GM12875 (cell line): ENCODE results near the gene USP21.

ENCODE experiments used
- H3K4me3 ChIP-seq: one replicate; pipeline ENCODE4 v1.5.1; 2011; ENCODE audit warnings: low read depth, low read length, control low read depth
- TF ChIP-seq, protein P1 (sequence below): IDR thresholded peaks from 2 replicates; pipeline ENCODE4 v1.5.1; 2011; ENCODE audit warnings: low read depth, mild to moderate bottlenecking, control low read depth, inconsistent platforms, low read length, moderate library complexity, borderline replicate concordance; ENCODE audit not compliant: insufficient read depth

USP21 gene

DNA sequence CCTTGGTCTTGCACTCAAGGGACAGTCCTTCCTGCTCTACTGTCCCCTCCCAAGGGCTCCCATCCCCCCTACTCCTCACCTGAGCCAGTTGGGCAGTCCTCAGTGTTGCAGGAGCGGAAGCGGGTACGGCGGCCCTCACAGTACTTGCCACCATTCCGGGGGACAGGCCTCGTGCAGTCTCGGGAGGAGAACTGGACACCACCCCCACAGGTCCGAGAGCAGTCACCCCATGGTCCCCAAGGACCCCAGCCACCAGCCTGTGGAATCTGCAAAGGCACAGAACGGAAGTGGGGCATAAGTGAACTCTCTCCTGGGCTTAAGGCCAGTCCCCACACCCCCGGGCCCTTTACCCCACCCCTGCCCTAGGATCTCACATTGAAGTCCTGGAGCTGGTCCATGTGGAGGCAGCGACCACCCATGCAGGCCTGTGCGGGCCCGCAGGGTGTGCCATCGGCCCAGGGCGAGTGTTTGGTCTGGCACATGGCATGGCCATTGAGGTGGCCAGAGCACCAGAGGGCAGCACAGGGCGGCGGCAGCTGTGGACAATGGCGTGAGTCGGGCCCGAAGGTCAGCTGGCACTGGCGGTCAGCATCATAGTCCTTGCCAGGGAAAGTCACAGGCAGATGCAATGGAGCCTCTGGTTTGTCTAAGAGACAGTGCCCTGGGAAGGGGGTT lies 34.4 kb downstream of the USP21 start:
- H3K4me3 ChIP-seq: no peak overlapping the region
- TF ChIP-seq, protein P1, sequence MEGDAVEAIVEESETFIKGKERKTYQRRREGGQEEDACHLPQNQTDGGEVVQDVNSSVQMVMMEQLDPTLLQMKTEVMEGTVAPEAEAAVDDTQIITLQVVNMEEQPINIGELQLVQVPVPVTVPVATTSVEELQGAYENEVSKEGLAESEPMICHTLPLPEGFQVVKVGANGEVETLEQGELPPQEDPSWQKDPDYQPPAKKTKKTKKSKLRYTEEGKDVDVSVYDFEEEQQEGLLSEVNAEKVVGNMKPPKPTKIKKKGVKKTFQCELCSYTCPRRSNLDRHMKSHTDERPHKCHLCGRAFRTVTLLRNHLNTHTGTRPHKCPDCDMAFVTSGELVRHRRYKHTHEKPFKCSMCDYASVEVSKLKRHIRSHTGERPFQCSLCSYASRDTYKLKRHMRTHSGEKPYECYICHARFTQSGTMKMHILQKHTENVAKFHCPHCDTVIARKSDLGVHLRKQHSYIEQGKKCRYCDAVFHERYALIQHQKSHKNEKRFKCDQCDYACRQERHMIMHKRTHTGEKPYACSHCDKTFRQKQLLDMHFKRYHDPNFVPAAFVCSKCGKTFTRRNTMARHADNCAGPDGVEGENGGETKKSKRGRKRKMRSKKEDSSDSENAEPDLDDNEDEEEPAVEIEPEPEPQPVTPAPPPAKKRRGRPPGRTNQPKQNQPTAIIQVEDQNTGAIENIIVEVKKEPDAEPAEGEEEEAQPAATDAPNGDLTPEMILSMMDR: no peak

DNA sequence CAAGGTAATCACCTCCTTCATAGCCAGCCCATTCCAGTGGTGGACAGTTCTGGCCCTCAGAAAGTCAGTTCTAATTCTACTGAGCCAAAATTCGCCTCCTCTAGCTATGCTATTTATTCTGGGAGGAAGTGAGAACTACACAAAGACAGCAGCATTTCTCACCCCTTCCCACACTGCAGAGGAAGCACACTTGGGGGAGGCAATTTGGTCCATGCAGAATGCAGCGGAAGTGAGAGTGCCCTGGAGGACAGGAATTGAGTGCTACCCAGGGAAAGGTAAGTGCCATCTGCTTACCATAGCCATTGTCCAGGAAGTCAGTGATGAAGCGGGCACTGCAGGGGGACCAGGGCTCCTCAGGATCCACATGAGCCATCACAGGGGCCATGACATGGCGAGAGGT lies 35.9 kb downstream of the USP21 start:
- TF ChIP-seq, protein P1: no peak
- no peak overlapping the region for H3K4me3 ChIP-seq

DNA sequence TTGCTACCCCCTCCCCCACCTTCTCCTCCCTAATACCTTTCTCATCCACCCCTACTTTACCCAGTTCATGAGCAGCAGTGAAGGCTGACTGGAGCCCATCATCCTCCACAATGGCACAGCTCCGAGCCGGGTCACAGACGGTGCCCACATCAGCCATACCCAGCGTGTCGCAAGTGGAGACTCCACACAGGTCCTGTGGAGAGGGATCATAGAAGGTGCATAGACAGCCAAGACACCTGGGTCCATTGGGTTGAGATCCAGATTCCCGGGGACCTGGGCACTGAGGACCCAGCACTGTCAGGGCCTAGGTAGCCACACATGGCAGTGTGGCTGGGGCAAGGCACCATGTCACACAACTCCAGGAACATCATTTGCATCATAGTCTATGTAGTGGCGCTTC lies 36.8 kb downstream of the USP21 start:
- no peak overlapping the region for H3K4me3 ChIP-seq
- TF ChIP-seq, protein P1: no peak

DNA sequence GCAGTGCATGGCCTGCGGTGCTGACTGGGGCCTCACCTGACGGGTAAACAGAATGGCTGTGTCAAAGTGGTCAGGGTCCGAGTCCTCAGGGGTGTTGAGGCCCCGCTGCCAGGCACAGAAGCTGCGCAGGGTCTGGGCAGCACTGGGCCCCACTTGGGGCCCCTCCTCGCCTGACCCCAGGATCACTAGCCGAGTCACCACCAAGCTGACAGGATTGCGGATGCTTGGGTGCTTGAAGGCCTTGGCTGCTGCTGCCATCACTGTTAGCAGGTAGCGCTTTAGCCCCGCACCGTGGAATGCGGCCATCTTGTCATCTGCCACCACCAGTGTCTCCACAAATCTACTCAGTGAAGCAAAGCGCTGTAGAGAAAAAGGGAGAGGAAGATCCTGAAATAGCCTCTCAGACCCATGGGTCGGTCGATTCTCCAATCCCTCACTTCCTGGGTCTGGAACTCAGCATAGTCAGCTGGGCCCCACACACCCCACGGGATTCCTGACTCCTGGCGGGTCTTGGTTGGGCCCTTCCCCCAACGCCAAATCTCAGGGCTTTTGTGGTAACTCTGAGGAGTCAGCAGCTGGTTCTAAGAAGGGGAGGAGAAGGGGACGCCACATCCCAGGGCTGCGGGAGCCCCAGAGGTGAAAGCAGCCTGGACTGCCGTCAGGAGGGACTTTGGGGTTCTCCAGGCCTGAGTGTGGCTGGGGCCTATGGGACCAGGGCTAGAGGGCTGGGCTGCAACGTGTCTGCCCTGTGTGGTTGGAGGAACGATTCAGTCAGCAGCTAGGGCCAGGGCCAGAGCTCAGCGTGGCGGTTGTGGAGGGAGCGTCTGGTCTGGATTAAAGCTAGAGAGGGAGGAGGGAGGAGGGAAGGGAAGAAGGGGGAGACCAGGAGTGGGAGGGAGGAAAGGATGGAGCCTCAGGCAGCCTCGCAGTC lies 37.5 kb downstream of the USP21 start:
- H3K4me3 ChIP-seq: no peak overlapping the region
- TF ChIP-seq, protein P1: no peak

DNA sequence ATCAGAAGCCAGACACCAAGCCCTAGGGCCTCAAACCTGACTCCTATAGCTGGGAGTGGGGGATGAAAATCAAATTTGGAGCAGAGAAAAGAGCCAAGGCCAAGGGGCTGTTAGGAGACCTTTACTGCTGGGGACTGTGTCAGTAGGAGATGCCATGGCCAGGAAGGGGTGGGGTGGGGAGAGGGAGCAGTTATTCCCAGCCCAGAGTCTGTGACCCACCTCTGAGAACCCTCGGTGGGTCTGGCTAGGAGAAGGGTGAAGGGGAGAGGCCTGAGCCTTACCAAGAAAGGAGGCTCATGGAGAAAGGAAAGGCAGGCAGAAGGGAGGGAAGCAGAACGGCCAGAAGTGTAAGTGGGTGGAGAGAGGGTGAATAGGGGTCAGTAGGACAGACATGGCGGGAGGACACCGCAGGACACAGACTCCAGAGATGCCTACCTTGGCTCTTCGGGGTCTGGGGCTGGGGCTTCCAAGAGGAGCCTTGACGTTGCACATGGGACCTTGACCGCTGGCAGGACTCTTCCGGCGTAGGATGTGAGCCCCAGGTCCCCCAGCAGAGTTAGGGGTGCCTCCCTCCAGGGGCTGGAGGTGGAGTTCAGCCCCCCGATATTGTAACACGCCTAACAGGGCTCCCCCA lies 38.4 kb downstream of the USP21 start:
- TF ChIP-seq, protein P1: no peak
- H3K4me3 ChIP-seq: no peak overlapping the region

DNA sequence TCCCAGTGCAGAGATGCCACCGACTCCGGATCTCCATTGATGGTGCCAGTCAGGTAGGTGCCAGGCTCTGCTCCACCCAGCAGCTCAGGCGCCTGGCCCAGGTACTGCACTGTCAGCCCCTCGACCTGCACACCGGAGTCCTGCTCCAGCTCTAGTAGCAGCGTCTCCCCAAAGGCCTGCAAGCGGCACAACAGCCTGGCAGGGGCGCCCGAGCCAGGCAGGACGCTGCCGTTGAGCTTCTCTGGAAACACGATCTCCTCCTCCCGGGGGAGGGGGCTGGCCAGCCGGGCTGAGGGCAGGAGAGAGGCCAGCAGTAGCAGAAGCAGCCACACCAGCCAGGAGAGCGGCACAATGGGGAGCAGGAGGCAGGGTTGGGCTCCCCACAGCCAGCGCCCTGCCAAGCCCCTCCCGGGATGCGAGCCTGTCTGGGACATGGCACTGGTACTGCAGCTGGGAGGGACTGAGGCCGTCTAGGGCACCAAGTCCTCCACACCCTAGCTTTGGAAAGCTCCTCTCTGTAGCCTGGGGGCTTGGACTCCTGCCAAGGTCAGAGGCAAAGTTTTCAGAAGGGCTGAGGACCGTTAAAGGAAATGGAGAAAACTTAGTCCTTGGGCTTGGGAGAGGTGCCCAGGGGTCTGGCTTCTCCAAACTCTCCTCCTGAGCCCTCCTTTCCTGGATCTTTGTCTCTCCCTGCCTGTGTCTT lies 39.0 kb downstream of the USP21 start:
- TF ChIP-seq, protein P1: no peak
- no peak overlapping the region for H3K4me3 ChIP-seq
